Measurements from ENCODE around the gene HHEX.

GRCh38 chr10:92655426-92655825, 34.3 kb upstream of the HHEX start:
- TF ChIP-seq POLR2A (IDR thresholded peaks at IDR 0.05; ENCODE audit: low read depth, low read length) (no peak), POLR2AphosphoS5 (IDR thresholded peaks at IDR 0.05; ENCODE audit: low read depth, low read length) (no peak), TAF1 (IDR thresholded peaks at IDR 0.05; ENCODE audit: low read depth, low read length) (no peak), SPI1 (IDR thresholded peaks at IDR 0.05; ENCODE audit: low read depth, low read length) (no peak)
